ENCODE results near the gene CTPS2. TPM values are rescaled to one million over a fixed set of nuclear protein-coding genes. Genes with fewer than 3 reads are reported as not detected.

CTPS2 gene
- total RNA-seq, 1 experiment from 2014 or later: 25.0 TPM

DNA sequence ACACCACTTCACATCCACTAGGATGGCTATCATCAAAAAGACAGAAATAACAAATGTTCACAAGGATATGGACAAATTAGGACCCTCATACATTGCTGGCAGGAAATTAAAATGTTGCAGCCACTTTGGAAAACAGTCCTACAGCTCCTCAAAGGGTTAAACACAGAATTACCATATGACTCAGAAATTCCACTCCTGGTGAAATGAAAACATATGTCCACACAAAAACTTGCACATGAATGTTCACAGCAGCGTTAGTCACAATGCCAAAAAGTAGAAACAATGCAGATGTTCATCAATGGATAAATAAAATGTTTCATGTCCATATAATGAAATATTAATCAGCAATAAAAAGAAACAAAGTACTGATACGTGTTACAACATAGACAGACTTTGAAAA lies 47.4 kb downstream of the CTPS2 start:
- ChIA-PET CTCF (interaction anchor here (1.1 kb wide), 1 partner anchor 86 kb away, joined by 3 read pairs; no protein-coding TSS in a partner anchor), POLR2A (ENCODE audit: unreplicated experiment) (no interaction called here)
- no peak overlapping the region for H3K9ac ChIP-seq (ENCODE audit: low read length)
- H3K79me2 ChIP-seq (ENCODE audit: low read length): no peaks in the 10 kb centered on the region
- BruUV-seq (replicated peaks): no TSS peak
- ATAC-seq (no peak), DNase-seq (no peak)
- H3F3A ChIP-seq (ENCODE audit: low read length, unreplicated experiment): no peaks in the 10 kb centered on the region
- H3K36me3 ChIP-seq (ENCODE audit: low read depth, low read length): peaks cover 3% of the 10 kb centered on the region; the same call in 1 of the 2 replicates
- no peak overlapping the region for H2AFZ ChIP-seq (ENCODE audit: low read length)
- no peaks in the 10 kb centered on the region for H3K27me3 ChIP-seq (ENCODE audit: low read length)
- TF ChIP-seq CTCF (conservative IDR thresholded peaks at IDR 0.05; ENCODE audit: low read depth, low read length): no peak
- no peak for TF ChIP-seq EZH2 (IDR thresholded peaks at IDR 0.05; ENCODE audit: low read length, unreplicated experiment)
- TF ChIP-seq EZH2phosphoT487 (IDR thresholded peaks at IDR 0.05; ENCODE audit: borderline replicate concordance, low read length): no peak
- H3K9me2 ChIP-seq (replicated peaks; ENCODE audit: low read length): no peaks in the 10 kb centered on the region
- intact Hi-C loops (cut with micrococcal nuclease): loop anchor here (10.0 kb wide), 1 partner anchor 810 kb away; the partner anchor contains the start of gene AP1S2
- no peaks in the 10 kb centered on the region for H4K20me1 ChIP-seq (ENCODE audit: low read length)
- H3K9me3 ChIP-seq (ENCODE audit: low read length): no peaks in the 10 kb centered on the region
- H3K4me3 ChIP-seq (ENCODE audit: low read length): no peak overlapping the region
- no peak overlapping the region for H3K4me2 ChIP-seq (ENCODE audit: low read length)
- H3K27ac ChIP-seq (ENCODE audit: low read length): no peak overlapping the region
- H3K4me1 ChIP-seq (ENCODE audit: insufficient read depth, low read length): peaks cover 39% of the 10 kb centered on the region

- H3K4me2 ChIP-seq (ENCODE audit: low read length): no peak overlapping the region
- H3K9ac ChIP-seq (ENCODE audit: low read length): no peak overlapping the region
- BruUV-seq (replicated peaks): no TSS peak
- no peaks in the 10 kb centered on the region for H3K9me3 ChIP-seq (ENCODE audit: low read length)
- no peaks in the 10 kb centered on the region for H3K79me2 ChIP-seq (ENCODE audit: low read length)
- H2AFZ ChIP-seq (ENCODE audit: low read length): no peak overlapping the region
- ATAC-seq: peak; percentile 59
- H3K9me2 ChIP-seq (replicated peaks; ENCODE audit: low read length): no peaks in the 10 kb centered on the region
- H3K4me3 ChIP-seq (ENCODE audit: low read length): no peak overlapping the region
- POLR2A ChIA-PET (ENCODE audit: unreplicated experiment): interaction anchor here (0.7 kb wide), 1 partner anchor 198 kb away, joined by 3 read pairs; no protein-coding TSS in a partner anchor
- H3K4me1 ChIP-seq (ENCODE audit: insufficient read depth, low read length): peaks cover 42% of the 10 kb centered on the region
- H3F3A ChIP-seq (ENCODE audit: low read length, unreplicated experiment): no peaks in the 10 kb centered on the region
- peak overlapping the region; percentile 38 for H3K27ac ChIP-seq (ENCODE audit: low read length)
- TF ChIP-seq CTCF (conservative IDR thresholded peaks at IDR 0.05; ENCODE audit: low read depth, low read length) (peak; percentile 44), EZH2phosphoT487 (IDR thresholded peaks at IDR 0.05; ENCODE audit: borderline replicate concordance, low read length) (no peak), EZH2 (IDR thresholded peaks at IDR 0.05; ENCODE audit: low read length, unreplicated experiment) (no peak)
- CTCF ChIA-PET: interaction anchor here (0.6 to 1.1 kb wide), 4 partner anchors 85 to 541 kb away, joined by 3 to 14 read pairs (median 3); partner anchors contain the start of gene GRPR
- peak; percentile 33 for DNase-seq
- no peaks in the 10 kb centered on the region for H4K20me1 ChIP-seq (ENCODE audit: low read length)
- intact Hi-C loops (cut with micrococcal nuclease): loop anchor here (1.0 to 10.0 kb wide), 4 partner anchors 228 to 810 kb away; partner anchors contain the start of genes AP1S2 and GRPR
- peaks cover 3% of the 10 kb centered on the region; the same call in 1 of the 2 replicates for H3K36me3 ChIP-seq (ENCODE audit: low read depth, low read length)
- no peaks in the 10 kb centered on the region for H3K27me3 ChIP-seq (ENCODE audit: low read length)
Measured at GRCh38 chrX:16664626-16665025, 47.8 kb downstream of the CTPS2 start.

GRCh38 chrX:16664074-16664473 lies 48.4 kb downstream of the CTPS2 start:
- H3F3A ChIP-seq (ENCODE audit: low read length, unreplicated experiment): peaks cover 4% of the 10 kb centered on the region
- no peak overlapping the region for H3K4me2 ChIP-seq (ENCODE audit: low read length)
- ATAC-seq (peak; percentile 66), DNase-seq (peak; percentile 60)
- CTCF ChIA-PET: interaction anchor here (0.6 to 1.1 kb wide), 6 partner anchors 85 to 598 kb away, joined by 3 to 14 read pairs (median 3); partner anchors contain the start of gene GRPR
- peak overlapping the region; percentile 20; the same call in 1 of the 2 replicates for H3K9ac ChIP-seq (ENCODE audit: low read length)
- H3K9me2 ChIP-seq (replicated peaks; ENCODE audit: low read length): no peaks in the 10 kb centered on the region
- H4K20me1 ChIP-seq (ENCODE audit: low read length): no peaks in the 10 kb centered on the region
- BruUV-seq (replicated peaks): no TSS peak
- peaks cover 8% of the 10 kb centered on the region; the same call in 1 of the 2 replicates for H3K36me3 ChIP-seq (ENCODE audit: low read depth, low read length)
- TF ChIP-seq EZH2phosphoT487 (IDR thresholded peaks at IDR 0.05; ENCODE audit: borderline replicate concordance, low read length) (no peak), CTCF (conservative IDR thresholded peaks at IDR 0.05; ENCODE audit: low read depth, low read length) (peak; percentile 46), EZH2 (IDR thresholded peaks at IDR 0.05; ENCODE audit: low read length, unreplicated experiment) (no peak)
- no peaks in the 10 kb centered on the region for H3K27me3 ChIP-seq (ENCODE audit: low read length)
- no peak overlapping the region for H3K4me3 ChIP-seq (ENCODE audit: low read length)
- no peak overlapping the region for H2AFZ ChIP-seq (ENCODE audit: low read length)
- peak overlapping the region; percentile 38 for H3K27ac ChIP-seq (ENCODE audit: low read length)
- peaks cover 48% of the 10 kb centered on the region for H3K4me1 ChIP-seq (ENCODE audit: insufficient read depth, low read length)
- H3K9me3 ChIP-seq (ENCODE audit: low read length): no peaks in the 10 kb centered on the region
- intact Hi-C loops (cut with micrococcal nuclease): loop anchor here (1.0 to 10.0 kb wide), 4 partner anchors 228 to 809 kb away; partner anchors contain the start of genes AP1S2 and GRPR
- POLR2A ChIA-PET (ENCODE audit: unreplicated experiment): interaction anchor here (0.6 to 0.7 kb wide), 3 partner anchors 60 to 991 kb away, joined by 3 read pairs; no protein-coding TSS in a partner anchor
- no peaks in the 10 kb centered on the region for H3K79me2 ChIP-seq (ENCODE audit: low read length)
